GM12801 (cell line): ENCODE data around the gene IL1RAP.

Source experiments
- CTCF ChIP-seq: IDR thresholded peaks from one replicate; pipeline ENCODE4 v1.5.1; 2011; ENCODE audit warnings: control low read depth; ENCODE audit not compliant: insufficient read length; ENCODE audit errors: extremely low read depth

IL1RAP gene

GRCh38 chr3:190606596-190606995 is 92.7 kb downstream of the IL1RAP start:
- no peak for TF ChIP-seq CTCF

- no peak for TF ChIP-seq CTCF
Measured at GRCh38 chr3:190607021-190607420, 93.1 kb downstream of the IL1RAP start.

GRCh38 chr3:190608850-190609589 is 95.1 kb downstream of the IL1RAP start:
- TF ChIP-seq CTCF: no peak

GRCh38 chr3:190614226-190615059 is 100.6 kb downstream of the IL1RAP start:
- TF ChIP-seq CTCF: no peak

- no peak for TF ChIP-seq CTCF
Measured at GRCh38 chr3:190615060-190615384, 101.1 kb downstream of the IL1RAP start.

- TF ChIP-seq CTCF: no peak
Measured at GRCh38 chr3:190615607-190616006, 101.7 kb downstream of the IL1RAP start.

GRCh38 chr3:190616637-190617036 is 102.8 kb downstream of the IL1RAP start:
- TF ChIP-seq CTCF: no peak
